ENCODE results near the gene HSPA4.

The HSPA4 gene

DNA sequence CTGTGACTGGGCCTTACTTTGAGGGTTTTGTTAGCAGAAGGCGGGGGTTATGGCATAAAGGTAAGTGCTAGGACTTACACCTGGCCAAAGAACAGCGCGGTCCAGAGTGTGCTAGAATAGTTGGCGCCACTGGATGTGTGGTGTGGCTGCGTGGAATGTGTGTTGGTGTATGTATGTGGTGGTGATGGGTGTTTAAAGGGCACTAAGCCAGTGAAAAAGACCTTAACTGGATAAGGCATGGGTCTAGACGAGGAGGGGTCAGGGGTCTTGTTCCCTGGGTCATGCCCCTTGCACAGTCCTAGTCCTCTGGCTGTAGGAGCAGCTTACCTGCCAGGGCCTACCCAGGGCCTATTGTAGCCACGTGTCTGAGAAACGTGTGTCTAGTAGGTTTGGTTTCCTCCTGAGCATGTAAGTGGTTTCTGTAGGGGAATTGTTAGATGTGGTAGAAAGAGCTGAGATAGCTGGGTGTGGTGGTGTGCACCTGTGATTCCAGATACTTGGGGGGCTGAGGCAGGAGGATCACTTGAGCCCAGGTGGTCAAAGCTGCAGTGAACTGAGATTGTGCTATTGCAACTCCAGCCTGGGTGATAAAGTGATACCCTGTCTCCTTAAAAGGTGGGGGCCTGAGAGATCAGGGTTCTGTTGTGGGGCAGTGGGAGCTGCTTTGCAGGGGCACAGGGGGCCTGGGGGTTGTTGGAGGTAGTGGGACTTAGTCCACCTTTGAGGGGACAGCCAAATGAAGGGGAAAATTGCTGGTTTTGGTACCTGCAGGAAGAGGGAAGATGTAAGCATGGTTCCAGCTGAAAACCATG lies 55.2 kb downstream of the HSPA4 start:
- DNase-seq (ENCODE audit: extremely low read depth, low read depth), result no peak
- TF ChIP-seq, protein P1, sequence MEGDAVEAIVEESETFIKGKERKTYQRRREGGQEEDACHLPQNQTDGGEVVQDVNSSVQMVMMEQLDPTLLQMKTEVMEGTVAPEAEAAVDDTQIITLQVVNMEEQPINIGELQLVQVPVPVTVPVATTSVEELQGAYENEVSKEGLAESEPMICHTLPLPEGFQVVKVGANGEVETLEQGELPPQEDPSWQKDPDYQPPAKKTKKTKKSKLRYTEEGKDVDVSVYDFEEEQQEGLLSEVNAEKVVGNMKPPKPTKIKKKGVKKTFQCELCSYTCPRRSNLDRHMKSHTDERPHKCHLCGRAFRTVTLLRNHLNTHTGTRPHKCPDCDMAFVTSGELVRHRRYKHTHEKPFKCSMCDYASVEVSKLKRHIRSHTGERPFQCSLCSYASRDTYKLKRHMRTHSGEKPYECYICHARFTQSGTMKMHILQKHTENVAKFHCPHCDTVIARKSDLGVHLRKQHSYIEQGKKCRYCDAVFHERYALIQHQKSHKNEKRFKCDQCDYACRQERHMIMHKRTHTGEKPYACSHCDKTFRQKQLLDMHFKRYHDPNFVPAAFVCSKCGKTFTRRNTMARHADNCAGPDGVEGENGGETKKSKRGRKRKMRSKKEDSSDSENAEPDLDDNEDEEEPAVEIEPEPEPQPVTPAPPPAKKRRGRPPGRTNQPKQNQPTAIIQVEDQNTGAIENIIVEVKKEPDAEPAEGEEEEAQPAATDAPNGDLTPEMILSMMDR (IDR thresholded peaks at IDR 0.05; ENCODE audit: low read depth, low read length), result no peak

- DNase-seq (ENCODE audit: extremely low read depth, low read depth), result no peak
- TF ChIP-seq, protein P1 (IDR thresholded peaks at IDR 0.05; ENCODE audit: low read depth, low read length), result no peak
These were observed 56.7 kb downstream of the HSPA4 start for GRCh38 chr5:133108481-133108921.

DNA sequence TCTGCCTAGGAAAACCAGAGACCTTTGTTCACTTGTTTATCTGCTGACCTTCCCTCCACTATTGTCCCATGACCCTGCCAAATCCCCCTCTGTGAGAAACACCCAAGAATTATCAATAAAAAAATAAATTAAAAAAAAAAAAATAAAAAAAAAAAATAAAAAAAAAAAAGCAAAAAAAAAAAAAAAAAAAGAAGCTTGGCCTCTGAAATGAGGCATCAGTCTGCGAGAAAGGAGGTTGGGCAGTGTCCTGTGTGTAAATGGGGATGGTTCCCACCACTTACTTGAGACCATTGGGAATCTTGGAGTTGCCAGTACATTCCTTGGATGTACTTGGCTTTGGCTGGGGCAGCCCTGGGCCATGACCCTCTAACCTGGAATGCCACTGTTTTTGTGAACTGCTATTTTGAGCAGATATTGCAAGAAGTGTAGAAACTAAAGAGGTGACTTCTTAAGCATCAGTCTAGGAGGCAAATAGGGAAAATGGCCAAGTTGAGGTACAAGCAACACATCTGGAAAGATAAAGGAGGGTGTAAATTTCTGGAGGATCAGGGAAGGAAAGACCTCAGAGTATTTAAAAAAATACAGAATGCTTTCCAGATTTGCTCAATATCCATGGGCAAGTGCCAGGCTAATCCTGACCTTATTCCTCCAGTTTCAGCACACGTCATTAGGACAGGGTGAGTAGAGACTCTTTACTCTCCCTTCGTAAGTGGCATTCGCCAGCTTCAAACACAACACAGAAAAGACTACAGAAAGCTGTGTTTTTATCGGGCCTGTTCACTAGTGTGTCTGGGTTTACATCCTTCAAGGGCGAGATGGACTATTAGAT lies 58.1 kb downstream of the HSPA4 start:
- DNase-seq (ENCODE audit: extremely low read depth, low read depth), result no peak
- TF ChIP-seq, protein P1 (IDR thresholded peaks at IDR 0.05; ENCODE audit: low read depth, low read length), result no peak

- no peak for DNase-seq (ENCODE audit: extremely low read depth, low read depth)
- TF ChIP-seq, protein P1 (IDR thresholded peaks at IDR 0.05; ENCODE audit: low read depth, low read length), result no peak
These were observed 58.9 kb downstream of the HSPA4 start for GRCh38 chr5:133110709-133111108.

DNA sequence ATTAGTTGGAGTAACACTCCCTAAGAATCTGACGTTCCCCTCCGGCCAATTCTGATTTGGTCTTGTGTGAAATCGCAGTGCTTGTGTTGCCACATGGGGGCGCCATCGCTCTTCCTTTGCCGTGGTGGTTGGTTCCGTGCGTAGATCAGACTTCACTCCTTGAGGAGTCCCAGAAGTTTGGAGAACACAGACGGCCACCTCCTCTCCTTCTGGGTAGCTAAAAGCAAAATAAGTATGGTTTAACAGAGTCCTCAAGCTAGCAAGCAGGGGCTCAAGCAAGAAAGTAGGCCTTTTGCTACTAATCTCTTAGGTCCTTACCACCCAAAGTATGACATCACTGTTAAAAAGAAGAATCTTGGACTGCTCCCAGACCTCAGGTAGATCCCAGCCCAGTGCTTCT lies 59.5 kb downstream of the HSPA4 start:
- TF ChIP-seq, protein P1 (IDR thresholded peaks at IDR 0.05; ENCODE audit: low read depth, low read length), result peak; percentile 96
- peak; percentile 66 for DNase-seq (ENCODE audit: extremely low read depth, low read depth)

GRCh38 chr5:133112026-133112660 lies 60.3 kb downstream of the HSPA4 start:
- TF ChIP-seq, protein P1 (IDR thresholded peaks at IDR 0.05; ENCODE audit: low read depth, low read length), result no peak

More at GRCh38 chr5:133112026-133112660, 60.3 kb downstream of the HSPA4 start:
- DNase-seq (ENCODE audit: extremely low read depth, low read depth), result no peak

All from AG09319 (cell line).